ENCODE measurements around the gene PABPN1.
"Not testable (repeated sequence)": the region's sequence is repeated elsewhere in the genome, so short reads cannot be mapped to it uniquely, and the experiment has no call there.

Gene PABPN1, protein sequence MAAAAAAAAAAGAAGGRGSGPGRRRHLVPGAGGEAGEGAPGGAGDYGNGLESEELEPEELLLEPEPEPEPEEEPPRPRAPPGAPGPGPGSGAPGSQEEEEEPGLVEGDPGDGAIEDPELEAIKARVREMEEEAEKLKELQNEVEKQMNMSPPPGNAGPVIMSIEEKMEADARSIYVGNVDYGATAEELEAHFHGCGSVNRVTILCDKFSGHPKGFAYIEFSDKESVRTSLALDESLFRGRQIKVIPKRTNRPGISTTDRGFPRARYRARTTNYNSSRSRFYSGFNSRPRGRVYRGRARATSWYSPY

DNA sequence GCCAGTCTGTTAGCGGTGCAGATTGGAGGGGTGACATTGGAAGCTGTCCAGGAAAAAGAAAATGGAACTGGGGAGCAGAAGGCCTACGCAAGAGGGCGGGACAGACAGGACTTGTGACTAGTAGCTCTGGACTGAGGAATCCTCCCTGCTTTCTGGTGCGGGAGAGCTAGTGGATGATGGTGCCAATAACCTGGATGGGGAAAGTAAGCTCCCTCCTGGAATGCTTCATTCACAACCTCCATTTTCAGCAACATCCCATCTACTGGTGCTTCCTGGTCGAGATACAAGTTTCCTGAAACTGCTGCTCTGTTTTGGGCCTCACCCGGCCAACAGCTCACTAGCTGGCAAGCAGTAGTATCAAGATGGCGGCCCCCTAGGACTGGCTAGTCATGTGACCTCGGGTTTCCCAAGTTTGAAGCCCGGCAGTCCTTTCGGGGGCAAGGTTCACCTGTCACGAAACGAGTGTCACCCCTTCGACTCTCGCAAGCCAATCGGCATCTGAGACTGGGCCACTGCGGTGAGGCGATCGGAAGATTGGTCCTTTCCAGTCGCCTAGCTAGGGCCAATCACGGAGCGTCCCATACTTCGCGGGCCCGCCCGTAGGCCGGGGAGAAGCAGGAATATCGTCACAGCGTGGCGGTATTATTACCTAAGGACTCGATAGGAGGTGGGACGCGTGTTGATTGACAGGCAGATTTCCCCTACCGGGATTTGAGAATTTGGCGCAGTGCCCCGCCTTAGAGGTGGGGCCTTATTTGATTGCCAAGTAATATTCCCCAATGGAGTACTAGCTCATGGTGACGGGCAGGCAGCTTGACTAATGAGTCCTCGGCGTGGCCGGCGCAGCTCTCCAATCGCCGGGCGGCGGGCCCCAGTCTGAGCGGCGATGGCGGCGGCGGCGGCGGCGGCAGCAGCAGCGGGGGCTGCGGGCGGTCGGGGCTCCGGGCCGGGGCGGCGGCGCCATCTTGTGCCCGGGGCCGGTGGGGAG lies at the start of gene PABPN1:
TSS of gene PABPN1 (plus strand) at position 874 of the 988 bp plus-strand sequence. CDS start at position 887, 13 bp downstream.
- DNase-seq = peak; percentile 94

DNA sequence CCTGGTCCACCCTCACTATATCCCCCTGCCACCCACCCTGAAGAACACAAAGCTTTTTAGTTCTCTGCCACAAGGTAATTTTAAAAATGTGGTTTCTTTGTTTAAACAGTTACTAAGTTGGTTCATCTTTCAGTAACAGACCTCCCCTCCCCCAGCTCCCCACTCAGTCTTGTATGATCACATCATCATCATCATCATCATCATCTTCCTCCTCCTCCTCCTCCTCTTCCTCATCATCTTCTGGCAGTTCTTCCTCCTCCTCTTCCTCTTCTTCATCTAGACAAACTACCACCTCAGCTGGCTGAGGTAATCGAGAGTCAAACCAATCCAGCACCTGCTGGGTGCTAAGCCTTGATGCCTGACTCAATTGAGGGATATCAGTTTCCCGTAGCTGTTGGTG lies 45.8 kb upstream of the PABPN1 start:
- DNase-seq = no peak

DNA sequence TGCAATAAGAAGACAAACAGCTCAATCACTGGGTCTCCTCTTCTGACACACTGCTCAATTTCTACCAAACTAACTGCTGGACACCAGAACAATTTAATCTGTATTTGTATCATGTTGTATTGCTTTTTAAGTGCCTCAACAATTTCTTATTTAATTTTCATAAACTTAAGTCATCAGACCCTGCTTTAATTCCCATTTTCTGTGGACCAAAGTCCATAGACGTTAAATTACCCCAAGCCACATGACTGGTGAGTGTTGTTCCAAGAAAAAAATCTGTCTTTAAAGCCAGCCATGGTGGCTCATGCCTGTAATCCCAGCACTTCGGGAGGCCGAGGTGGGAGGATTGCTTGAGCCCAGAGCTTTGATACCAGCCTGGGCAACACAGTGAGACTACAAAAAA lies 44.1 kb upstream of the PABPN1 start:
- DNase-seq = no peak

DNA sequence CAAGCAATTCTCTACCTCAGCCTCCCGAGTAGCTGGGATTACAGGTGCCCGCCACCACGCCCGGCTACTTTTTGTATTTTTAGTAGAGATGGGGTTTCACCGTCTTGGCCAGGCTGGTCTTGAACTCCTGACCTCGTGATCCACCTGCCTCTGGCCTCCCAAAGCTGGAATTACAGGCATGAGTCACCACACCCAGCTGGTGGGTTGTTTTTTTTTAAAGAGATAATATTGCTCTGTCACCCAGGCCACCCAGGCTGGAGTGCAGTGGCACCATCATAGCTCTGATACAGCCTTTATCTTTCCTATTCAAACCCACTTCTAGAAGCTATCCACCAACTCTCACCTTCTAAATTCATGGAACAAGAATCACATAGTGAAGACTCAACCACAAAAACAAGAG lies 43.3 kb upstream of the PABPN1 start:
- DNase-seq = not testable (repeated sequence)

DNA sequence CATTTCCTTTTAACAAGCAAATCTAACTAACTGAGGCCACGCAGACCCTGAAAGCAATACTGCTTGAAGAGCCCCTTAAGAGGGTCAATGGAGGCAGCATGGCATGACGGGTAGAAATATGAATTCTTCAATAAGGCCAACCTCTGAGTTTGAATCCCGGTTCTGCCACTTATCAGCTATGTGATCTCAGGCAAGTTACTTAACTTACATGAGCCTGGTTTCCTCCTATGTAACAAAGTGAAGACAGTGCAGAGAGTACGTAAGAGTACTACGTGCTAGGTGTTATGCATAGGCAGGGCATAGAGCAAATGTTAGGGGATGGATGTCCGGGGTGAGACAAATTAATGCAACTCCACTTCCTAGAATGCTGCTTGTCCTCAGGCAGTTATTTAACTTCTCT lies 40.0 kb upstream of the PABPN1 start:
- DNase-seq = no peak

DNA sequence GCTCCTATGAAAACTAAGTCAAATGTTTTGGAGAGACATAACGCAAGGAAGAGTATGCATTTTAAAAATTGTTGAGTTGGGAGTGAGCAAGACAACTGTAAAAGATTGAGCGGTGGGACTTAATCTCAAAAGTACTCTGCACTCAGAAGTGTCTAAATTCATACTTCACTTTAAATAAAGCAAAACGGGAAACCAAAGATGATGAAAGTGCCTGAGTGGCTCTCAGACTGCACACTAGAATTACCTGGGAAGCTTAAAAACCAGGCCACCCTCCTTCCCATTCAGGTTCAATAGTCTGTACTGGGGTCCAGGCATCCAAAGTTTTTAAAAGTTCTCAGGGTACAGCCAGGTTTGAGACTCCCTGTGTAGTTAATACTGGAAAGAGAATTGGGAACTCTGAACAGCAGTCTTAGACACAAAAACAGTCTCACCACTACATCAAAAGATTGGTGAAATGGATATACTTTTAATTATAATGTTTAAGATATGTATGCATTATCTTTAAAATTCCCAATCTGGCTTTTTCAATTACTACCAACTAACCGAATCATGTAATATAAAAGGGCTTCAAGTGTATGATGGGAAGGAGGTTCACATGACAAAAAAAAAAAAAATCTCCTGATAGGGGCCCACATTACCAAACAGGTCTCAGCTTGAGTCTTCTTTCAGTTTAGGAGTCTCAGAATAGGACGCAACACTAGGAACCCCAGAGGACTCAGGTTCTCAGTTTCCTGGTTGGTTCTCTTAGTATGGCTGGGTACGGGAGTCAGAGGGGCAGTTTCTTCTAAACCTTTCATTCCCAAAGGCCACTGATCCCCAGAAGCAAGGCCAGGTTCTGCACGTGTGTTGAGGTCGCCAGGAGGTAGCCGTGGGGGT lies 36.4 kb upstream of the PABPN1 start:
- DNase-seq = no peak

DNA sequence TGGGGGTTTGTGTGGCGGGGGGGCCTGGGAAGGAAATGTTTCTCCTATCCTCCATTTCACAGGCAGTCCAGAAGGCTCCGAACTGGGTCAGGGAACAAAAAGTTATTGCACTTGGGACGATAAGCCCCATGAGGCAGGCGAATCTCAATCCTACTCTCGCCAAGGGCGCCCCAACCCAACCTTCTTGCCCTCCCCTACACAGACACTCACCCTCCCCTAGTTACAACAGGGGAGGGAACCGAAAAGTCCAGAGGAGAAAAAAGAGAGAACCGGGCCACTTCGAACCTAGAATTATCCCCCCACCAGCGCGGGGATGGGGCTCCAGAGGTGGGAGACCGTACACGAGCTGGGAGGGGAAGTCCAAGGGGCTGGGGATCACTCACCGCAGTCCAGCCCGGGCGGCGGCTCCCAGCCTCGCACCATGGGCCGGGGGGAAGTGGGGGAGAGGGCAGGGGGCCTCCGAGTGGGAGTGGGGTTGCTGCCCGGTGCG lies 35.7 kb upstream of the PABPN1 start:
- DNase-seq = no peak

DNA sequence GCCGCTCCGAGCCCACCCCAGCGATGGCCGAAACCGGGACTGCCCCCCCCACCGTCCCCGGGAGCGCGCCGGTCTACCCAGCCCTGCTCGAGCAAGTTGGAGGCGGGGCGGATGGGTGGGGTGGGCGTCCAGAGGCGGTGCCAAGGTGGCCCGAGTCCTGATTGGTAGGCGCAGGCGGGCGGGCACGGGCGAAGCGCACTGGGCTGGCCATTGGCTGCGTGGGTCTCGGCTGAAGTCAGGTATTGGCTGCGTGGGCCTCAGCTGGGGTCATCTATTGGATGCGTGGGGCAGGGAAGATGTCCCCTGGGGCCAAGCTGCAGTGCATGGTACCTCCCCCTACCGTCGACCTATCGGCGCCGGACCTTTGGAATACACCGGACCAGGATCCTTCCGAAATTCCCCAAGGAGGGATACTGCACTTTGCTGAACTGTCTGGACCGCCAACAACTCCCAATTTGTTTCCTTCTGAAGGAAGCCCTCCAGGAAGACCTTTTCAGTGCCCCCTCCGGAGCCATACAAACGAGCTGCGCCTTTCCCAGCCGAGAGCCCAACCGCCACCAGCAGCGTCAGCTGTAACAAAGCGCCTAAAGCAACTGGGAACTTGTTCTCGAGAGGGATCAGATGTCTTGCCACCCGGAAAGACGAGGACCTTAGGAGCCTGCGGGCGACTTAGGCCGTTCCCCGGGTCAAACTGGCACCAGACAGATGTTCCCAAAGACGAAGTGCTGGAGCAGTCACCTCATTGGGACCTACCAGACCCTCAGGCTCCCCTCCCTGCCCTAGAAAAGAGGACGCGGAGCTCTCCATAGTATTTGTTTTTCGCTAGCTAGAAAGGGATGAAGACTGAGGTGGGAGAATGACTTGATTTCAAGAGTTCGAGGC lies 35.0 kb upstream of the PABPN1 start, which contains the start of gene HOMEZ:
TSS of gene HOMEZ (minus strand) at position 113 of the 882 bp plus-strand sequence. CDS start 180 bp downstream, outside the sequence.
- DNase-seq = peak; percentile 98

DNA sequence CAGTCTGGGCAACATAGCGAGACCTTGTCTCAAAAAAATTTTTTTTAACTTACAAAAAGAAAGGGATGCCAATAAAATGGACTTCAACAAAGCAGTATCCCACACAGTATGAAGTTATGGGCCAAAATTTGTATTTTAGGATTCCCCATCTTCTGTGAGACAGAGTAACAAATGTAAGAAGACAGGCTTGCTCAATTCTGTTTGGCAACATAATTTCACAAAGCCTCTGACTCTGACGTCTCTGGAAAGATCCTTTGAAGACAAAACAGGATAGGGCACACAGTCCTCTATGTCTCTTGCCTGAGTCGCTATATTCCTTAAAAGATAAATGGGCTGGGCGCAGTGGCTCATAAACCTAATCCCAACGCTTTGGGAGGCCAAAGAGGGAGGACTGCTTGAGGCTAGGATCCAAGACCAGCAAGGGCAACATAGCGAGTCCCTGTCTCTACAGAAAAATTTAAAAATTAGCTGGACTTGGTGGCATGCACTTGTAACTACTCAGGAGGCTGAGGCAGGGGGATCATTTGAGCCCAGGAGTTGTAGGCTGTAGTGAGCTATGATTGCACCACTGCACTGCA lies 34.3 kb upstream of the PABPN1 start:
- DNase-seq = no peak

DNA sequence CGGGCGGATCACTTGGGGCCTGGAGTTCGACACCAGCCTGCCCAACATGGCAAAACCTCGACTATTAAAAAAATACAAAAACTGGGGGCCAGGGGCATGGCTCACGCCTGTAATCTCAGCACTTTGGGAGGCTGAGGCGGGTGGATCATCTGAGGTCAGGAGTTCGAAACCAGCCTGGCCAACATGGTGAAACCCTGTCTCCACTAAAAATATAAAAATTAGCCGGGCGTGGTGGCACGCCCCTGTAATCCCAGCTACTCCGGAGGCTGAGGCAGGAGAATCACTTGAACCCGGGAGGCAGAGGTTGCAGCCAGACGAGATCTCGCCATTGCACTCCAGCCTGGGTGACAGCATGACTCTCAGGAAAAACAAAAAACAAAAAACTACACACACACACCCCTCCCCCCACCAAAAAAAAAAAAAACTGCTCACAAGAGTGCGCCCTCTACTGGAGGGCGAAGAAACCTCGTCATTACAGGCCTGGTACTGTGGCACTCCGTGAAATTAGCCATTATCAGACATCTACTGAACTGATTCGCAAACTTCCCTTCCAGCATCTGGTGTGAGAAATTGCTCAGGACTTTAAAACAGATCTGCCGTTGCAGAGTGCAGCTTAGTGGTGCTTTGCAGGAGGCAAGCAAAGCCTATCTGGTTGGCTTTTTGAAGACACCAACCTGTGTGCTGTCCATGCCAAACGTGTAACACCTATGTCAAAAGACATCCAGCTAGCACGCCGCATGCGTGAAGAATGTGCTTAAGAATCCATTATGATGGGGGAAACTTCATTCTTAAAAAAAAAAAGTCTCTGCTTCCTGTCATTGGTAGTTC lies 26.3 kb upstream of the PABPN1 start:
- peak; percentile 44 for DNase-seq

DNA sequence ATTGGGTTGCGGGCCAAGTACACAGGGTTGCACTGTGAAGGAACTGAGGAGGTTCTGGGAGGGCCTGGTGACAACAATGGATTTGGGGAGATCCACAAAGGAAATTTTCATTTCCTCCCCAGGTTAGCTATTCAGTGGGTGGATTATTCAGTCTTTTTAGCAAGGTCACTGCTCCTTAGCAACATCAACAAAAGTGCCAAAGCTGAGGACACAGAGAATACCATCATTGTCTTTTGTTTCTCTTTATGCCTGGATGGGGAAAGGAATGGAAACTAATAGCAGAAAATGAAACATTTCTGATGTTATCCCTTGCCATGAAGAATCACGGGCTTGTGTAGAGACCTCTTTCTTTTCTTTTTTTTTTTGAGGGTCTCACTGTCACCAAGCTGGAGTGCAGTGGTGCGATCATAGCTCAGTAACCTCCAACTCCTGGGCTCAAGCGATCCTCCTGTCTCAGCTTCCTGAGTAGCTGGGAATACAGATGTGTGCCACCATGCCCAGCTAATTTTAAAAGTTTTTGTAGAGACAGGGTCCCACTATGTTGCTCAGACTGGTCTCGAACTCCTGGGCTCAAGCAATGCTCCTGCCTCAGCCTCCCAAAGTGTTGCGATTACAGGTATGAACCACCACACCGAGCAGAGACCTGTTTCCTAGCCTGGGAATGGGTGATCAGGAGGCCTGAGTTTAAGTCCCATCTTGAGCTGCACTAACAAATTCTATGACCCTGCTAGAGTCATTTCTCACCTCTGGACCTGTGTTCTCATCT lies 25.1 kb upstream of the PABPN1 start:
- no peak for DNase-seq

DNA sequence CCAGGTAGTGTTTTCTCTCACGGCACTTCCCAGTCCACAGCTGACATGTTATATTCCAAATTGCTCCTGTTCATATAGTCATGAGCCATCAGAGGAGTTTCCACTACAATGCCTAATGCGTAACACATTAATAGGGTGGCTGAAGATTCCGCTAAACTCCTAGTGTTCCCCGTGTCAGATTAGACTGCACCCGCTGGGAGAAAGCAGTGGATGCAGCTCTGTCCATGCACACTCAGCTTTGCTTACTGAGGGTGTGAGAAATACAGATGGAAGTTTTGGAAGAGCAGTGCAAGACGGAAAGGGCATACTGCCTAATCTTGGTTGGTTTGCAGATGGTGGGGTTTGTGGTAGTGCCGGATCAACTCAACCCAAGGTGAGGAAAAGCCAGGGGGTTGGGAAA lies 24.2 kb upstream of the PABPN1 start:
- no peak for DNase-seq

DNA sequence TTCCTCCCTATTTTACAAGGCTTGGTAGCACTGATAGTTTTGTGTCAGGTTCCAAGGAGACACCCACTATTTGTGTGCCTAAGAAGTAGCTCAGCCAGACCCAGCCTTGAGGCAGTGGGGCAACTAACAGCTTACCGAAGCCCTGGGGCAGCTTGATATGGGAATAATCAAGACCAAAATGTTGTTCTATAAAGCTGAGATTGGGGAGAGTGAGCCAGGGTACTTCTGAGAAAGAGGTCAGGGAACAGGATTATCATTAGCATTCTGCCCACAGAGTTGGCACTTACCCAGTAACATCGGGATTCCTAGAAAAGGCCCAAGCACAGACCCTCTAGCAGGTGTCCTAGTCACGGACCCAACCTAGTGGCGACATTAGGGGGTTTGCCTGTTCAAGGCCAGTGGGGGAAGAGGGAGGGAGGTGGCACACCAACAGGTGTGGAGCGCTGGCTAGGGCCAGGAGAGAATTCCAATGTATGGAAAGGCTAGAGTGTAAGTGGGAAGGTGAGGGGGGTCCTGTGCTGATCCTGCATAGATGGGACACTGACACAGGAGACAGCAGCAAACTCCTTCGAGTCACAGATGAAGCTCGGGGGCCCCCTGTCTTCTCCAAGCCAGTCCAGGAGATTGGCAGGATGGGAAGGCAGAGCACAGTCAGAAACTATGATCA lies 23.5 kb upstream of the PABPN1 start:
- no peak for DNase-seq

DNA sequence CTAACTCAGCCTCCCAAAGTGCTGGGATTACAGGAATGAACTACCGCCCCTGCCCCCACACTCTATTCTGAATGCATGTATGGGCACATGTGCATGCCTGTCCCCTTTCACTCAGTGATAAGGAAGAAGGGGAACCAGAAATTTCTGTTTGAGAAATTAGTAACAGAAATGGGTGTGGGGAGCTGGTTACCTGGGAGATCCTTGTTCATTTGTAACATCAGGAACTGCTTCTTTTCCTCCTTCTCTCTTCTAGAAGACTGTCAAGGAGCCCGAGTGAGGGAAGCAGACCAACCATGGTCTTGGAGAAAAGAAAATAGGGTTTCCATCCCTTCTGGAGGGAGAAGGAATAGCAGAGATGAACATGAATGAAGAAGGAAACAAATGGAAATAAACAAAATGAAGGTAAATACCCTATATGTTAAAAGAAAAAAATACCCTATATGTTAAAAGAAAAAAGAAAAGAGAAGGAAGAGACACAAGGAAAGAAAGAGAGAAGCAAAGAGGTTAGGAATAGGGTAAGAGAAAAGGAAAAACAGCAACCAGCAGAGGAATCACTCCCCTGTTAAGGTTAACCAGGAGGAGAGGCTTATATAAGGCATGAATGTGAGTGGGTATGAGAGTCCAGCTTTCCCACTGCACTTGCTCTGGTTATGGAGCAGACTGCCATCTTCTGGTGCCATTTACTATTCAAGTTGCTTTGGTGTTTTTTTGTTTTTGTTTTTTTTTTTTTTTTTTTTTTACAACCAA lies 21.9 kb upstream of the PABPN1 start:
- no peak for DNase-seq

DNA sequence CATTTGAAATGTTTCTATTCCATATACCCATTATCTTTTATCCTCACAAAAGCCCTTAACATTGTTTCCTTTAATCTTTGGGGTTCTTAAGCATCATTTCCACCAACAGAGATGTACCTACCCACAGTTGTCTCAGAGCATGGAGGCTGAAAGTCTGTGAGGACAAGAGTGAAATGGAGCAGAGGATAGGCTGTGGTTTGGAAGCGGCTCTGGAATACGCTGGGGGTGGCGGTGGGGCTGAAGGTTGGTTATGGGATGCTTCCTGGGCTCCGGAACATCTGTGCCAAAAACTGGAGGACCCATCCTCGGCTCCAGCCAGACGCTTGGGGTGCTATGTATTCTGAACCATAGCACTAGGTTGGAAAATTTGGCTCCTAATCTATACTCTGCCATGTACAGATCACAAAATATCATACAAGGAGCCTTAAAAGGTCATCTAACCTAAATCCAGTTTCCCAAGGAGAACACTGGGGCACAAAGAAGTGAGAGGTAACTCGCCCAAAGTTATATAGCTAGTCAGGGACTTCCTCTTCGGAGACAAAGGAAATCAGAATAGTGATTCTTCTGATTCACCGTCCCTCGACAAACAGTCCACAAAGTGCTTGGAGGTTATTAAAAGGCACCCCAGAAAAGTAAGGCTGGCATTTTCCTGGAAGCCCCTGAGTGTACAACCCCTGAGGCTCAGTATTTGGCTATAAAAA lies 21.1 kb upstream of the PABPN1 start:
- no peak for DNase-seq

DNA sequence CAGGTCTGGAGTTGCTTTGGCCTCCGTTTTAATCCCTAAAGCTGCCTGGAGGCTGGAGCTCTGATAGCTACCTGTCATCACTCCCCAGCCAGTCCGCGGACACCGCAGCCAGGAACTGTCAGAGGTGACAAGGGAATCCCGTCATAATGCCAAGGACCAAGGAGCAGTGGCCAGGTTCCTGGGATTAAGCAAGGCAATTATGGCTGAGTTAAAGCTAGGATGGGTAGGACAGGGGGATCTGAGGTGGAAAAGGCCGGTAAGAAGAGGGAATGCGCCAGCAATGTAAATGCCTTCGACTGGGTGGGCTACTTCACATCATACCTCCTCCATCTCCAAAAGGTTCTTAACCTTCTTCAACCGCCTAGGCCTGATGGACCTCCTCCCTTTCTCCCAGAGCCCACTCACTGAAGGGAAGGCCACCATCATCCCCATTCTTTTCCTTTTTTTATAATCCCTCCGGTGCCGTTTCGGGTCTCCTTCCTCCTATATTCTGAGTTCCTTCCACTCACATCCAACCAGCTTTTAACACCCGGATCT lies 20.5 kb upstream of the PABPN1 start:
- DNase-seq = no peak

Data from activated CD8-positive, alpha-beta memory T cell treated with anti-CD3 and anti-CD28 coated beads, Interleukin-2, amount 50 U/mL, for 4 hours (primary cell).